ENCODE results near the gene INKA1. TPM values are rescaled to one million over a fixed set of nuclear protein-coding genes. Genes with fewer than 3 reads are reported as not detected.
A peak's percentile ranks its signal among the peaks of the same experiment; 100 is the strongest.

INKA1 gene
- total RNA-seq (1 to 10 TPM in 3 of 5 donors, not detected in 2; 1.8 to 3.3 (median 2.3) TPM), polyA plus RNA-seq (10 to 100 TPM in 1 of 3 donors, 1 to 10 TPM in 2; 4.4 to 15.0 (median 5.5) TPM)
- long read RNA-seq, donor 1, transcript INKA1-201 (2 exons, 1,040 nt), result major isoform, 5 of 29 reads
- long read RNA-seq, donor 1, partial matches to known transcripts, result 24 of 29 reads
- long read RNA-seq, donor 1, other reads (novel, unspliced or antisense), result 0 of 29 reads
- long read RNA-seq, donor 2, transcript INKA1-201 (2 exons, 1,040 nt), result major isoform, 6 of 6 reads
- long read RNA-seq, donor 2, partial matches to known transcripts, result 0 of 6 reads
- long read RNA-seq, donor 2, other reads (novel, unspliced or antisense), result 0 of 6 reads
- long read RNA-seq, donor 3, transcript INKA1-201 (2 exons, 1,040 nt), result major isoform, 5 of 5 reads
- long read RNA-seq, donor 3, partial matches to known transcripts, result 0 of 5 reads
- long read RNA-seq, donor 3, other reads (novel, unspliced or antisense), result 0 of 5 reads
- long read RNA-seq, donor 4, partial matches to known transcripts, result 0 of 2 reads
- long read RNA-seq, donor 4, other reads (novel, unspliced or antisense), result 0 of 2 reads
- long read RNA-seq, donor 5, transcript INKA1-201 (2 exons, 1,040 nt), result major isoform, 13 of 13 reads
- long read RNA-seq, donor 5, partial matches to known transcripts, result 0 of 13 reads
- long read RNA-seq, donor 5, other reads (novel, unspliced or antisense), result 0 of 13 reads
- long read RNA-seq, donor 6, result 0 reads
- long read RNA-seq, donor 7, partial matches to known transcripts, result 5 of 9 reads
- long read RNA-seq, donor 7, other reads (novel, unspliced or antisense), result 0 of 9 reads
- long read RNA-seq, donor 8, transcript INKA1-201 (2 exons, 1,040 nt), result major isoform, 6 of 6 reads
- long read RNA-seq, donor 8, partial matches to known transcripts, result 0 of 6 reads
- long read RNA-seq, donor 8, other reads (novel, unspliced or antisense), result 0 of 6 reads
- long read RNA-seq, donor 9, transcript INKA1-201 (2 exons, 1,040 nt), result major isoform, 10 of 10 reads
- long read RNA-seq, donor 9, partial matches to known transcripts, result 0 of 10 reads
- long read RNA-seq, donor 9, other reads (novel, unspliced or antisense), result 0 of 10 reads
- long read RNA-seq, donor 10, partial matches to known transcripts, result 0 of 2 reads
- long read RNA-seq, donor 10, other reads (novel, unspliced or antisense), result 0 of 2 reads

DNA sequence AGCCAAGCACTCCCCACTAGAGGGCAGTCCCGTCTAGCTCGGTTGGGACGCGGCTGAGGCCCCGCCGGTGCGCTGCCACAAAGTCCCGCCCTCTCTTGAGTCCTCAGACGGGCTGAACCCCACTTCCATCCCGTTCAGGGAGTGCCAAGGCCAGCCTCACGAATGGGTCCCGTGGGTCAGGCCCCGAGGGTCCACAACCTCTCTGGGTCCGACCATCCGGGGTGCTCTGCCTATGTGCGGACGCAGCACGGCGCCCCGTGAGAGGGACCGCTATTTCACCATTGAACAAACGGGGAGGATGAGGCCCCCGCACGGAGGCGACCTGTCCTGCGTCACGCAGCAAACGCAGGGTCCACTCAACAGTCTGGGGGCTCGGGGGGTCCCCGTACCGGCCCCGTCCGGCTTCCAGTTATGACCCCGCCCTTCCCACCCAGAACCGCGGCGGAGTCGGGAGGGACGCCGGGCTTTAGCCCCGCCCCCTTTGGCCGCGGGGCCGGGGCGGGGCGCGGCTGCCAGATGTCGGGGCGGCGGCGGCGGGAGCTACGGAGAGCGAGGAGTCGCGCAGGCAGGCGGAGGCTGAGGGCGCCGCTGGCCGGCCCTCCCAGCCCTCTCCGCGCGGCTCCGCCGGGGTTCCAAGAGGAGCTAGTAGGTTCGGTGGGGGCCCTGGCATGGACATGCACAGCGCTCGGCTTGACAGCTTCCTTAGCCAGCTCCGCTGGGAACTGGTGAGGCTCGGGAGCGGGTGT is at the start of gene INKA1:
Gene INKA1, plus strand, starts transcription at position 543 of the 746 bp plus-strand sequence. Its CDS starts 132 bp downstream, at position 675.
- peak within 1 kb of the TSS; percentile 83 to 89 (median 86) for H3K4me3 ChIP-seq
- intact Hi-C loops (cut with DNase I; ENCODE audit: low total_unique reads), result loop anchor here (2.0 kb wide), 1 partner anchor 36 kb away; no protein-coding TSS in a partner anchor
- peaks cover 40 to 71% (median 57%) of the 10 kb centered on the region in 4 donors for H3K4me1 ChIP-seq
- DNase-seq, result peak; percentile 91 to 96
- no peaks in the 10 kb centered on the region for H3K9me3 ChIP-seq
- peak within 1 kb of the TSS; percentile 85 to 94 (median 89) for H3K27ac ChIP-seq
- 0 to 1% (median 0%) methylated on average over 30 to 71 of the region's 71 CpGs for WGBS, 5 donors
- no peaks in the 10 kb centered on the region for H3K27me3 ChIP-seq
- TF ChIP-seq POLR2AphosphoS5 (IDR thresholded peaks at IDR 0.05) (peak in 1 of 3 donors; percentile 64), POLR2A (IDR thresholded peaks at IDR 0.05) (no peak), EP300 (IDR thresholded peaks at IDR 0.05) (no peak)
- TF ChIP-seq, protein P1, sequence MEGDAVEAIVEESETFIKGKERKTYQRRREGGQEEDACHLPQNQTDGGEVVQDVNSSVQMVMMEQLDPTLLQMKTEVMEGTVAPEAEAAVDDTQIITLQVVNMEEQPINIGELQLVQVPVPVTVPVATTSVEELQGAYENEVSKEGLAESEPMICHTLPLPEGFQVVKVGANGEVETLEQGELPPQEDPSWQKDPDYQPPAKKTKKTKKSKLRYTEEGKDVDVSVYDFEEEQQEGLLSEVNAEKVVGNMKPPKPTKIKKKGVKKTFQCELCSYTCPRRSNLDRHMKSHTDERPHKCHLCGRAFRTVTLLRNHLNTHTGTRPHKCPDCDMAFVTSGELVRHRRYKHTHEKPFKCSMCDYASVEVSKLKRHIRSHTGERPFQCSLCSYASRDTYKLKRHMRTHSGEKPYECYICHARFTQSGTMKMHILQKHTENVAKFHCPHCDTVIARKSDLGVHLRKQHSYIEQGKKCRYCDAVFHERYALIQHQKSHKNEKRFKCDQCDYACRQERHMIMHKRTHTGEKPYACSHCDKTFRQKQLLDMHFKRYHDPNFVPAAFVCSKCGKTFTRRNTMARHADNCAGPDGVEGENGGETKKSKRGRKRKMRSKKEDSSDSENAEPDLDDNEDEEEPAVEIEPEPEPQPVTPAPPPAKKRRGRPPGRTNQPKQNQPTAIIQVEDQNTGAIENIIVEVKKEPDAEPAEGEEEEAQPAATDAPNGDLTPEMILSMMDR (IDR thresholded peaks at IDR 0.05), result peak in 4 of 7 experiments; percentile 81 to 87 (median 84)
- H3K36me3 ChIP-seq, result peaks cover 0 to 6% (median 0%) of the 10 kb centered on the region in 4 donors

DNA sequence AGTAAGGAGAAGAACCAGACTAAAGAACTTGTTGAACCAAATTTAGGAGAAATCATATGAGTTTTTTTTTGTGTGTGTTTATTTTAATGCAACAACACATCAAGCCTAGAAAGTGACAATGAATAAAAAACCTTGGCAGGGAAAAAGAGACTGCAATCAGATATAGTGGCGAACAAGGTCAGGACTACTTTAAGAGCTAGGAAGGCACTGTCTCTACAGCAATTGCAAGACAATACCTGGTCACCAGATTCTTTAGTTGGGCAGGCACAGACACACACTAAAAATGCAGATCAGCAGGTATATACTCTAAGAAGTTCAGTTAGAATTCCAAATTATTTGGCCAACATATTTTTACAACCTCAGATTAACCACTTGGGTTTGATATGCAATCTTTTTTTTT is 48.5 kb upstream of the INKA1 start:
- peaks cover 0 to 11% (median 4%) of the 10 kb centered on the region in 4 donors for H3K36me3 ChIP-seq
- DNase-seq, result no peak
- H3K4me3 ChIP-seq, result no peak overlapping the region
- H3K9me3 ChIP-seq, result no peaks in the 10 kb centered on the region
- 85 to 94% (median 88%) methylated on average over 1 of the region's 1 CpG for WGBS, 5 donors
- H3K27ac ChIP-seq, result no peak overlapping the region
- no peaks in the 10 kb centered on the region for H3K27me3 ChIP-seq
- intact Hi-C loops (cut with DNase I; ENCODE audit: low total_unique reads), result no loop called here
- TF ChIP-seq, protein P1 (IDR thresholded peaks at IDR 0.05), result no peak
- no peak for TF ChIP-seq EP300 (IDR thresholded peaks at IDR 0.05)
- TF ChIP-seq POLR2A (IDR thresholded peaks at IDR 0.05), result no peak
- no peak for TF ChIP-seq POLR2AphosphoS5 (IDR thresholded peaks at IDR 0.05)
- H3K4me1 ChIP-seq, result peaks cover 7 to 69% (median 32%) of the 10 kb centered on the region in 4 donors

DNA sequence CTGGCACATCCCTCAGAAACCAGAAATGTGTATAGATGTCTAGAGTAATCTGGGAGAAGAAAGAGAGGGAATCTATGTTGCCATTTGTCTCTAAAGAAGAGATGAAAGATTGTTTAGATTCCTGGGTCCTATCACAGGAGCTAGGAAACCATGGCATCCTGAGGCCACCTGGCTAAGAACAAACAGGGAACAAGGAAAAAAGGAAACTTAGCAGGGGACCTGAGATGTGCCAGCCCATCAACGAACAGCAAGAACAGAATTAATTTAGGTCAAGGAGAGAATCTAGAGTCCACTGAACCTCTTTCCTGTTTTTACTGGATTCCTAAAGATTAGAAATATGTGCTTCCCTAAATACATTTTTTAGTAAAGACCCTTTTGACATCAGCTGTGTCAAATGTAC is 47.0 kb upstream of the INKA1 start:
- no peak for TF ChIP-seq EP300 (IDR thresholded peaks at IDR 0.05)
- TF ChIP-seq POLR2AphosphoS5 (IDR thresholded peaks at IDR 0.05), result no peak
- TF ChIP-seq POLR2A (IDR thresholded peaks at IDR 0.05), result no peak
- intact Hi-C loops (cut with DNase I; ENCODE audit: low total_unique reads), result no loop called here
- peaks cover 7 to 60% (median 35%) of the 10 kb centered on the region in 4 donors for H3K4me1 ChIP-seq
- WGBS, 5 donors, result 57 to 70% (median 63%) methylated on average over 1 of the region's 1 CpG
- DNase-seq, result no peak
- no peak overlapping the region for H3K4me3 ChIP-seq
- H3K27me3 ChIP-seq, result no peaks in the 10 kb centered on the region
- H3K9me3 ChIP-seq, result no peaks in the 10 kb centered on the region
- H3K27ac ChIP-seq, result no peak overlapping the region
- no peaks in the 10 kb centered on the region for H3K36me3 ChIP-seq

DNA sequence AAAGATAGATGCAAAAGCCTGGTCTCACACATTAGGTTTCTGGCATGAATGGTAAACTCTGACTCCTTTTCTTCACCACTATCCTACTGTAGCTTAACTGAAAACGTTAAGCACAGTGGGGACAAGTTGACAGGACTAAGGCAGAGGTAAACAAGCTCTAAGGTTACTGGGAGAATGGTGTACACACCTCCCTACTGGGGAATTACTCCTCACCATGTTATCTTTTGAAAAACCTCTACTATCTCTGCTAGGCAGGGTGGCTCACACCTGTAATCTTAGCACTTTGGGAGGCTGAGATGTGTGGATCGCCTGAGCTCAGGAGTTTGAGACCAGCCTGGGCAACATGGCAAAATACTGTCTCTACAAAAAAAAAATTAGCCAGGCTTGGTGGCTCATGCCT is 45.9 kb upstream of the INKA1 start:
- no peak for TF ChIP-seq POLR2AphosphoS5 (IDR thresholded peaks at IDR 0.05)
- H3K36me3 ChIP-seq, result no peaks in the 10 kb centered on the region
- no peak for DNase-seq
- intact Hi-C loops (cut with DNase I; ENCODE audit: low total_unique reads), result no loop called here
- 47 to 66% (median 59%) methylated on average over 2 of the region's 2 CpGs for WGBS, 5 donors
- H3K27me3 ChIP-seq, result no peaks in the 10 kb centered on the region
- H3K4me1 ChIP-seq, result peaks cover 7 to 59% (median 32%) of the 10 kb centered on the region in 4 donors
- no peak overlapping the region for H3K27ac ChIP-seq
- no peaks in the 10 kb centered on the region for H3K9me3 ChIP-seq
- no peak overlapping the region for H3K4me3 ChIP-seq

All from stomach (tissue), 19 donors.